Thyroid gland (tissue), 4 donors: ENCODE data around the gene RALGAPA1. TPM values are rescaled to one million over a fixed set of nuclear protein-coding genes. Genes with fewer than 3 reads are reported as not detected.
"Not testable (repeated sequence)": the region's sequence is repeated elsewhere in the genome, so short reads cannot be mapped to it uniquely, and the experiment has no call there.

Source experiments
- DNase-seq, 2 donors: peaks; one replicate each; pipeline ENCODE4 v3.0.0-alpha.2; 2019
- H3K27ac ChIP-seq, 3 donors: fragments of 200-600 bp; sonication (generic); 1 replicate in 2 of 3; 2 replicates in 1 of 3; pipeline ENCODE4 v1.5.1; 2016 to 2019; ENCODE audit warnings: mild to moderate bottlenecking in 1 of 3, moderate library complexity in 1 of 3
- H3K27me3 ChIP-seq: fragments of 200-600 bp; sonication (generic); one replicate; pipeline ENCODE4 v1.5.1; 2019
- H3K36me3 ChIP-seq, 2 donors: fragments of 200-600 bp; sonication (generic); one replicate each; pipeline ENCODE4 v1.5.1; 2016 to 2019
- H3K4me1 ChIP-seq, 2 donors: fragments of 200-600 bp; sonication (generic); one replicate each; pipeline ENCODE4 v1.5.1; 2017 to 2019
- H3K4me3 ChIP-seq, 3 donors: fragments of 200-600 bp; sonication (generic); replicated peaks in 1 of 3; 1 replicate in 2 of 3; 2 replicates in 1 of 3; pipeline ENCODE4 v1.5.1; 2016; ENCODE audit warnings: mild to moderate bottlenecking in 1 of 3
- H3K9me3 ChIP-seq: fragments of 200-600 bp; sonication (generic); one replicate; pipeline ENCODE4 v1.5.1; 2017
- CTCF ChIP-seq, 6 experiments: fragments of 200-600 bp in 3 of 6; fragments of 450-650 bp in 3 of 6; sonication (generic) in 3 of 6; IDR thresholded peaks; one replicate each; pipeline ENCODE4 v1.5.1; 2016 to 2019; ENCODE audit warnings: antibody characterized with exemption in 6 of 6, mild to moderate bottlenecking in 2 of 6, inconsistent platforms in 1 of 6, moderate library complexity in 1 of 6
- POLR2A ChIP-seq, 2 donors: fragments of 450-650 bp; IDR thresholded peaks; one replicate each; pipeline ENCODE4 v1.6.1; 2017; ENCODE audit warnings: antibody characterized with exemption in 2 of 2, mild to moderate bottlenecking in 2 of 2, moderate library complexity in 1 of 2
- WGBS, 2 donors: methylation state at CpG; one replicate each; pipeline ENCODE4 v1.1.5; 2017; 5-methylcytosine and 5-hydroxymethylcytosine counted together
- intact Hi-C: fragments of 100-400 bp; cut with DNase I; formaldehyde crosslinking; loops from one replicate; pipeline ENCODE4 v1.15.1; 2023
- total RNA-seq, 4 donors: library from RNA; depleted of rRNA; stranded (reverse); fragments of >200 nt; gene quantifications; one replicate each; pipeline ENCODE4 v1.2.3, GENCODE V29; 2016

RALGAPA1 gene
- total RNA-seq, 4 donors from 2014 or later, result 95.6 to 137 (median 111) TPM

GRCh38 chr14:35600253-35600652 lies 208.8 kb downstream of the RALGAPA1 start:
- no peak for DNase-seq
- no peak overlapping the region for H3K27ac ChIP-seq
- intact Hi-C loops, result no loop called here
- H3K9me3 ChIP-seq, result no peaks in the 10 kb centered on the region
- TF ChIP-seq POLR2A (IDR thresholded peaks at IDR 0.05), result no peak
- no peak for TF ChIP-seq CTCF (IDR thresholded peaks at IDR 0.05)
- no peaks in the 10 kb centered on the region for H3K4me1 ChIP-seq
- H3K36me3 ChIP-seq, result peaks cover 7% of the 10 kb centered on the region in 2 donors
- 100% methylated on average over 1 of the region's 1 CpG for WGBS, 2 donors
- no peaks in the 10 kb centered on the region for H3K27me3 ChIP-seq
- H3K4me3 ChIP-seq, result no peak overlapping the region

- H3K36me3 ChIP-seq, result peaks cover 0 to 7% of the 10 kb centered on the region in 2 donors
- H3K4me3 ChIP-seq, result no peak overlapping the region
- no peak overlapping the region for H3K27ac ChIP-seq
- 95 to 99% methylated on average over 2 of the region's 2 CpGs for WGBS, 2 donors
- TF ChIP-seq POLR2A (IDR thresholded peaks at IDR 0.05) (no peak), CTCF (IDR thresholded peaks at IDR 0.05) (no peak)
- H3K9me3 ChIP-seq, result no peaks in the 10 kb centered on the region
- no peaks in the 10 kb centered on the region for H3K27me3 ChIP-seq
- no peak for DNase-seq
- no peaks in the 10 kb centered on the region for H3K4me1 ChIP-seq
- intact Hi-C loops, result no loop called here
Observed at GRCh38 chr14:35594616-35595015, 214.5 kb downstream of the RALGAPA1 start.

- H3K9me3 ChIP-seq, H3K27ac ChIP-seq, H3K4me3 ChIP-seq, intact Hi-C loops, H3K27me3 ChIP-seq, DNase-seq, H3K36me3 ChIP-seq, H3K4me1 ChIP-seq: not testable (repeated sequence)
- 96 to 97% methylated on average over 3 of the region's 3 CpGs for WGBS, 2 donors
Observed at GRCh38 chr14:35587373-35587772, 221.7 kb downstream of the RALGAPA1 start.

GRCh38 chr14:35578639-35579038 lies 230.5 kb downstream of the RALGAPA1 start:
- Histone ChIP-seq H3K27ac (no peak overlapping the region), H3K9me3 (no peaks in the 10 kb centered on the region), H3K36me3 (no peaks in the 10 kb centered on the region), H3K4me3 (no peak overlapping the region), H3K27me3 (no peaks in the 10 kb centered on the region), H3K4me1 (no peaks in the 10 kb centered on the region)
- TF ChIP-seq POLR2A (IDR thresholded peaks at IDR 0.05) (no peak), CTCF (IDR thresholded peaks at IDR 0.05) (no peak)
- intact Hi-C loops, result no loop called here
- no peak for DNase-seq

- TF ChIP-seq POLR2A (IDR thresholded peaks at IDR 0.05) (no peak), CTCF (IDR thresholded peaks at IDR 0.05) (no peak)
- intact Hi-C loops, result no loop called here
- no peak for DNase-seq
- Histone ChIP-seq H3K4me3 (no peak overlapping the region), H3K9me3 (no peaks in the 10 kb centered on the region), H3K27me3 (no peaks in the 10 kb centered on the region), H3K36me3 (no peaks in the 10 kb centered on the region), H3K4me1 (no peaks in the 10 kb centered on the region), H3K27ac (no peak overlapping the region)
- 92 to 95% methylated on average over 2 of the region's 2 CpGs for WGBS, 2 donors
Observed at GRCh38 chr14:35578135-35578534, 231.0 kb downstream of the RALGAPA1 start.

- no peaks in the 10 kb centered on the region for H3K36me3 ChIP-seq
- DNase-seq, result no peak
- TF ChIP-seq POLR2A (IDR thresholded peaks at IDR 0.05) (no peak), CTCF (IDR thresholded peaks at IDR 0.05) (no peak)
- intact Hi-C loops, result no loop called here
- WGBS, 2 donors, result 95 to 100% methylated on average over 1 of the region's 1 CpG
- H3K27ac ChIP-seq, result no peak overlapping the region
- no peaks in the 10 kb centered on the region for H3K9me3 ChIP-seq
- no peak overlapping the region for H3K4me3 ChIP-seq
- H3K4me1 ChIP-seq, result no peaks in the 10 kb centered on the region
- H3K27me3 ChIP-seq, result no peaks in the 10 kb centered on the region
Observed at GRCh38 chr14:35576856-35577255, 232.2 kb downstream of the RALGAPA1 start.
